ENCODE data around the gene TAP2.

The TAP2 gene

DNA sequence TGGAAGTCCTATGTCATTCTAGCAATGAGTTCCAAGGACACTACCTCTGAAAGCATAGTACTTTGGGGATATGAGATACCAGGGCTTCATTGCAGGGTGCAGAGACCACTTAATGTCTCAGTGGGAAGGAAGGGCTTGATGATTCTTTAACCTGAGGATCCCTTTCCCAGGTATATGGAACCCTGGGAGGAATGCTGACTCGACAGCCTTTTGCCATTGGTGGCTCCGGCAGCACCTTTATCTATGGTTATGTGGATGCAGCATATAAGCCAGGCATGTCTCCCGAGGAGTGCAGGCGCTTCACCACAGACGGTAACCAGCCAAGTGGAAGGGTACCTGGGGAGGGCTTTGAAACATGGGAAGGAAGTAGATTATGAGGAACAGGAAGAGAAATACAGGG lies 19.7 kb upstream of the TAP2 start:
- no peak for ATAC-seq
- TF ChIP-seq CSDC2 (CRISPR knock-in tag; IDR thresholded peaks at IDR 0.05) (no peak), TCF4 (CRISPR knock-in tag; IDR thresholded peaks at IDR 0.05; ENCODE audit: borderline replicate concordance) (no peak), ARNTL (CRISPR knock-in tag; IDR thresholded peaks at IDR 0.05; ENCODE audit: borderline replicate concordance, low read depth) (no peak), ESRRG (CRISPR knock-in tag; IDR thresholded peaks at IDR 0.05) (no peak), SNAI2 (CRISPR knock-in tag; IDR thresholded peaks at IDR 0.05) (no peak), GLIS3 (CRISPR knock-in tag; IDR thresholded peaks at IDR 0.05) (no peak), ZFP30 (CRISPR knock-in tag; IDR thresholded peaks at IDR 0.05) (no peak), RARB (CRISPR knock-in tag; IDR thresholded peaks at IDR 0.05) (no peak), ZNF70 (CRISPR knock-in tag; IDR thresholded peaks at IDR 0.05) (no peak), ISL1 (CRISPR knock-in tag; IDR thresholded peaks at IDR 0.05) (no peak), ZFP3 (CRISPR knock-in tag; IDR thresholded peaks at IDR 0.05) (no peak), OSR1 (CRISPR knock-in tag; IDR thresholded peaks at IDR 0.05) (no peak), ZNF8 (CRISPR knock-in tag; IDR thresholded peaks at IDR 0.05) (no peak)
- TF ChIP-seq, protein P1, sequence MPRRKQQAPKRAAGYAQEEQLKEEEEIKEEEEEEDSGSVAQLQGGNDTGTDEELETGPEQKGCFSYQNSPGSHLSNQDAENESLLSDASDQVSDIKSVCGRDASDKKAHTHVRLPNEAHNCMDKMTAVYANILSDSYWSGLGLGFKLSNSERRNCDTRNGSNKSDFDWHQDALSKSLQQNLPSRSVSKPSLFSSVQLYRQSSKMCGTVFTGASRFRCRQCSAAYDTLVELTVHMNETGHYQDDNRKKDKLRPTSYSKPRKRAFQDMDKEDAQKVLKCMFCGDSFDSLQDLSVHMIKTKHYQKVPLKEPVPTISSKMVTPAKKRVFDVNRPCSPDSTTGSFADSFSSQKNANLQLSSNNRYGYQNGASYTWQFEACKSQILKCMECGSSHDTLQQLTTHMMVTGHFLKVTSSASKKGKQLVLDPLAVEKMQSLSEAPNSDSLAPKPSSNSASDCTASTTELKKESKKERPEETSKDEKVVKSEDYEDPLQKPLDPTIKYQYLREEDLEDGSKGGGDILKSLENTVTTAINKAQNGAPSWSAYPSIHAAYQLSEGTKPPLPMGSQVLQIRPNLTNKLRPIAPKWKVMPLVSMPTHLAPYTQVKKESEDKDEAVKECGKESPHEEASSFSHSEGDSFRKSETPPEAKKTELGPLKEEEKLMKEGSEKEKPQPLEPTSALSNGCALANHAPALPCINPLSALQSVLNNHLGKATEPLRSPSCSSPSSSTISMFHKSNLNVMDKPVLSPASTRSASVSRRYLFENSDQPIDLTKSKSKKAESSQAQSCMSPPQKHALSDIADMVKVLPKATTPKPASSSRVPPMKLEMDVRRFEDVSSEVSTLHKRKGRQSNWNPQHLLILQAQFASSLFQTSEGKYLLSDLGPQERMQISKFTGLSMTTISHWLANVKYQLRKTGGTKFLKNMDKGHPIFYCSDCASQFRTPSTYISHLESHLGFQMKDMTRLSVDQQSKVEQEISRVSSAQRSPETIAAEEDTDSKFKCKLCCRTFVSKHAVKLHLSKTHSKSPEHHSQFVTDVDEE (CRISPR knock-in tag; IDR thresholded peaks at IDR 0.05), result no peak
- TF ChIP-seq, protein P2, sequence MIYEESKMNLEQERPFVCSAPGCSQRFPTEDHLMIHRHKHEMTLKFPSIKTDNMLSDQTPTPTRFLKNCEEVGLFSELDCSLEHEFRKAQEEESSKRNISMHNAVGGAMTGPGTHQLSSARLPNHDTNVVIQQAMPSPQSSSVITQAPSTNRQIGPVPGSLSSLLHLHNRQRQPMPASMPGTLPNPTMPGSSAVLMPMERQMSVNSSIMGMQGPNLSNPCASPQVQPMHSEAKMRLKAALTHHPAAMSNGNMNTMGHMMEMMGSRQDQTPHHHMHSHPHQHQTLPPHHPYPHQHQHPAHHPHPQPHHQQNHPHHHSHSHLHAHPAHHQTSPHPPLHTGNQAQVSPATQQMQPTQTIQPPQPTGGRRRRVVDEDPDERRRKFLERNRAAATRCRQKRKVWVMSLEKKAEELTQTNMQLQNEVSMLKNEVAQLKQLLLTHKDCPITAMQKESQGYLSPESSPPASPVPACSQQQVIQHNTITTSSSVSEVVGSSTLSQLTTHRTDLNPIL (CRISPR knock-in tag; IDR thresholded peaks at IDR 0.05; ENCODE audit: low read depth), result no peak
- TF ChIP-seq, protein P3, sequence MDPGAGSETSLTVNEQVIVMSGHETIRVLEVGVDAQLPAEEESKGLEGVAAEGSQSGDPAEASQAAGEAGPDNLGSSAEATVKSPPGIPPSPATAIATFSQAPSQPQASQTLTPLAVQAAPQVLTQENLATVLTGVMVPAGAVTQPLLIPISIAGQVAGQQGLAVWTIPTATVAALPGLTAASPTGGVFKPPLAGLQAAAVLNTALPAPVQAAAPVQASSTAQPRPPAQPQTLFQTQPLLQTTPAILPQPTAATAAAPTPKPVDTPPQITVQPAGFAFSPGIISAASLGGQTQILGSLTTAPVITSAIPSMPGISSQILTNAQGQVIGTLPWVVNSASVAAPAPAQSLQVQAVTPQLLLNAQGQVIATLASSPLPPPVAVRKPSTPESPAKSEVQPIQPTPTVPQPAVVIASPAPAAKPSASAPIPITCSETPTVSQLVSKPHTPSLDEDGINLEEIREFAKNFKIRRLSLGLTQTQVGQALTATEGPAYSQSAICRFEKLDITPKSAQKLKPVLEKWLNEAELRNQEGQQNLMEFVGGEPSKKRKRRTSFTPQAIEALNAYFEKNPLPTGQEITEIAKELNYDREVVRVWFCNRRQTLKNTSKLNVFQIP (CRISPR knock-in tag; IDR thresholded peaks at IDR 0.05; ENCODE audit: borderline replicate concordance, low read depth), result no peak

DNA sequence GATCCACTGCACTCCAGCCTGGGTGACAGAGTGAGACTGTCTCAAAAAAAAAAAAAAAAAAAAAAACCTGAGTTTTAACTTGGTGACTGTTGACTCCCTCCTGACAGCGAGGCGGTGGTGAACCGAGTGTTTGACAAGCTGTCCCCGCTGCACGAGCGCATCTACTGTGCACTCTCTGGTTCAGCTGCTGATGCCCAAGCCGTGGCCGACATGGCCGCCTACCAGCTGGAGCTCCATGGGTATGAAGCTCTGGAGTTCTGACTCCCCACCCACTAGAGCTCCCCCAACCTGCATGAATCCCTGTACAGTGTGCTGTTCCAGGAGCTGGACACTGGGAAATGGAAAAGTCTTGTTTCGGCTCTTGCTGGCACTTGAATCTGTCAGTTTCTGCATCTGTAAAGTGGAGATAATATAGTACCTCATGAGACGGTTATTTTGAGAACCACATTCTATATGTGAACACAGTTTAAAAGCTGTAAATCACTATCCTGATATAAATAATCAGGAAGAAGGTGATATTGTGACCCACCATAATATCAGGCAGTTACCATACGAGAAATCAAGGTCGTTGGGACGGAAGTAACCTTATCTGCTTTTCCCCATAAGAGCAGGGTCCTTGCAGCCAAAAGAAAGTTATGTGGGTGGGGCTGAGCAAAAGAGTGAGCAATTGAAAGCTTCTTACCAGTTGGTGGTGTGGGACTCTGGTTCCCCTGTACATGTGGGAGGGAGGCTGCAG lies 18.8 kb upstream of the TAP2 start:
- TF ChIP-seq ZNF8 (CRISPR knock-in tag; IDR thresholded peaks at IDR 0.05) (no peak), SNAI2 (CRISPR knock-in tag; IDR thresholded peaks at IDR 0.05) (no peak), TCF4 (CRISPR knock-in tag; IDR thresholded peaks at IDR 0.05; ENCODE audit: borderline replicate concordance) (no peak), ZNF70 (CRISPR knock-in tag; IDR thresholded peaks at IDR 0.05) (no peak), ZFP30 (CRISPR knock-in tag; IDR thresholded peaks at IDR 0.05) (no peak), RARB (CRISPR knock-in tag; IDR thresholded peaks at IDR 0.05) (no peak), OSR1 (CRISPR knock-in tag; IDR thresholded peaks at IDR 0.05) (no peak)
- ATAC-seq, result no peak

DNA sequence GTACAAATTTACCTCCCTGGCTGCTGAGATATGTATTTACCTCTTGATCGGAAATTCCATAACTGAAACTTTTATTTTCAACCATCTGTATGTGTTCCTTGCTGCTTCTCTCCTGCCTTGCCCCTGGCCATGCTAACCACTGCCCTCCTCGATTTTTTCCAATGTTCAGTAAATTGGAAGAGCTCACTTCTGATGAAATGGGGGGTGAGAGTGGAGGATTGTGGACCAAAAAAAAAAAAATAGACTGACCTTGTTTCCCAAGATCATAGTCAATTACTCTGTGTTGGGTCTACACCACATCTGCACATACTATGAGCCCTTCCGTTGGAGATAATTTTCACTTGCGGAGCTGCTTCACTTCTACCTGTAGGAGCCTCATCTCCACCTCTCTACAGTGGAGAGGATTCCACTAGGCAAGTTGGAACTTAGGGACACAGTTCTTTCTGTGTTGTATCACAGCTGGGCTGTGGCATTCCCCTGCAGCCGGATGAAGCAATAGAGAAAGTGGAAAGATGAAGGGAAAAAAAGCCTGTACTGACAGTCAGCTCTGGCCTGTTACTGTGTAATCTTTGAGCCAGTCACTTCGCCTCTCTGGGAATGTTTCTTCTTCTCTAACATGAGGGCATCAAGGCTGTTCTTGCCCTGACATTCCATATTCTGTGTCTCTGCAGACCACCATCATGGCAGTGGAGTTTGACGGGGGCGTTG lies 17.1 kb upstream of the TAP2 start:
- TF ChIP-seq BACH2 (CRISPR knock-in tag; IDR thresholded peaks at IDR 0.05; ENCODE audit: borderline replicate concordance) (no peak), GLIS3 (CRISPR knock-in tag; IDR thresholded peaks at IDR 0.05) (no peak), TCF4 (CRISPR knock-in tag; IDR thresholded peaks at IDR 0.05; ENCODE audit: borderline replicate concordance) (no peak), ZFP3 (CRISPR knock-in tag; IDR thresholded peaks at IDR 0.05) (no peak), ZNF8 (CRISPR knock-in tag; IDR thresholded peaks at IDR 0.05) (no peak), RARB (CRISPR knock-in tag; IDR thresholded peaks at IDR 0.05) (no peak), TOX (CRISPR knock-in tag; IDR thresholded peaks at IDR 0.05; ENCODE audit: borderline replicate concordance) (no peak)
- TF ChIP-seq, protein P3 (CRISPR knock-in tag; IDR thresholded peaks at IDR 0.05; ENCODE audit: borderline replicate concordance, low read depth), result no peak
- ATAC-seq, result no peak
